Measurements from ENCODE around the gene PIGQ.

Gene PIGQ

GRCh38 chr16:598823-599739, 29.3 kb downstream of the PIGQ start:
- in situ Hi-C loops (cut with HindIII; ENCODE audit: low sequenced_read_pairs) = no loop called here

GRCh38 chr16:600781-601180, 31.0 kb downstream of the PIGQ start:
- in situ Hi-C loops (cut with HindIII; ENCODE audit: low sequenced_read_pairs) = no loop called here

- in situ Hi-C loops (cut with HindIII; ENCODE audit: low sequenced_read_pairs) = no loop called here
These were observed 34.2 kb downstream of the PIGQ start for GRCh38 chr16:603933-604332.

DNA sequence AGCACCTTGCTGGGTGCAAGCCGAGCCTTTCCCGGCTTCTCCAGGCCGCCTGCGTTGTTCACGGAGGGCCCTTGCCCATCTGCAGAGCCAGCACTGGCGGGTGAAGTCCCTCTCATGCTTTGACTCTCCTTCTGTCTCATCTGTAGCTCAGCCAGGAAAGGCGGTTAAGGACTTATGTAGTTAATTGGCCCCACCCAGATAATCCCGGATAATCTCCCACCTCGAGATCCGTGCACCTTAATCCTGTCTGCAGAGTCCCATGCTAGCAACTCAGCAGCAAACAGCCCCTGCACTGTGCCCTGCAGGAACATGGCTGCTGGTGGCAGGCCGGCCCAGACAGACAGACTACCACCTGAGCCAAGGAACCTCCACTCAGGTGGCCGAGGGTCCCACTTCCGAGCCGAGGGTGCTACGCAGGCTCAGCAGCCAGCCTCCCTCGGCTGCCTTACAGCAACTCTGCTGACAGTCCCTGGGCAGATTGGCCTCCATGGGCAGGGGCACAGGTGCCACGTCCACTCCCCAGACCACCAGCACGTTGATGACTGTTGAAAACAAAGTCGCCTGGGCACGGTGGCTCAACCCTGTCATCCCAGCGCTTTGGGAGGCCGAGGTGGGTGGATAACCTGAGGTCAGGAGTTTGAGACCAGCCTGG, 37.0 kb downstream of the PIGQ start:
- in situ Hi-C loops (cut with HindIII; ENCODE audit: low sequenced_read_pairs) = no loop called here

DNA sequence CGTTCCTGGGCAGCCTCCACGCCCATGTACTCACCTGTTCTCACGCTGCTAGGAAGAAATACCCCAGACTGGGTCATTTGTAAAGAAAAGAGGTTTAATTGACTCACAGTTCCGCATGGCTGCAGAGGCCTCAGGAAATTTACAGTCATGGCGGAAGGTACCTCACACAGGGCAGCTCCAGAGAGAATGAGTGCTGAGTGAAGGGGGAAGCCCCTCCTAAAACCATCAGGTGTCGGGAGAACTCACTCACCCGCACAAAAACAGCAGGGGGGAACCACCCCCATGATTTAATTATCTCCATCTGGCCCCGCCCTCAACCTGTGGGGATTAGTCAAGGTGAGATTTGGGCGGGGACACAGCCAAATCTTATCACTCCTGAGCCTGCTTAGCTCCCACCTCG, 38.3 kb downstream of the PIGQ start:
- in situ Hi-C loops (cut with HindIII; ENCODE audit: low sequenced_read_pairs) = no loop called here

DNA sequence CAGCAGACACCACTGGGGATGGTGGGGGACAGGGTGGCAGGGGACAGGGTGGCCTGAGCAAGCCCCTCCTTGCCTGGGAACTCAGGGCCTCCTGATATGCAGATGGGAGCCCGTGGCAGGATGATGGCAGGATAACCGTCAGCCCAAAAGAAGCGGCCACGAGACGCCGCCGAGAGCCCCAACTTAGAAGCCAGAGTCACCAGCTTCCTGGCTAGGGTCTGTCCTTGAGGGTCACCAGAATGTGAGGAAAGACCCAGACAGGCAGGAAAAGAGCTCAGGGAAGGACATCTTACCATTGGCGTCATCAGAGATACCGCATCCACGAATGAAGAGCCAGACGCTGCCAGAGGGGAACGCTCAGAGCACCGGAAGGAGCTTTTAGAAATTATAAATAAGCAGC, 39.5 kb downstream of the PIGQ start:
- in situ Hi-C loops (cut with HindIII; ENCODE audit: low sequenced_read_pairs) = no loop called here

- in situ Hi-C loops (cut with HindIII; ENCODE audit: low sequenced_read_pairs) = no loop called here
These were observed 40.2 kb downstream of the PIGQ start for GRCh38 chr16:609984-610383.

DNA sequence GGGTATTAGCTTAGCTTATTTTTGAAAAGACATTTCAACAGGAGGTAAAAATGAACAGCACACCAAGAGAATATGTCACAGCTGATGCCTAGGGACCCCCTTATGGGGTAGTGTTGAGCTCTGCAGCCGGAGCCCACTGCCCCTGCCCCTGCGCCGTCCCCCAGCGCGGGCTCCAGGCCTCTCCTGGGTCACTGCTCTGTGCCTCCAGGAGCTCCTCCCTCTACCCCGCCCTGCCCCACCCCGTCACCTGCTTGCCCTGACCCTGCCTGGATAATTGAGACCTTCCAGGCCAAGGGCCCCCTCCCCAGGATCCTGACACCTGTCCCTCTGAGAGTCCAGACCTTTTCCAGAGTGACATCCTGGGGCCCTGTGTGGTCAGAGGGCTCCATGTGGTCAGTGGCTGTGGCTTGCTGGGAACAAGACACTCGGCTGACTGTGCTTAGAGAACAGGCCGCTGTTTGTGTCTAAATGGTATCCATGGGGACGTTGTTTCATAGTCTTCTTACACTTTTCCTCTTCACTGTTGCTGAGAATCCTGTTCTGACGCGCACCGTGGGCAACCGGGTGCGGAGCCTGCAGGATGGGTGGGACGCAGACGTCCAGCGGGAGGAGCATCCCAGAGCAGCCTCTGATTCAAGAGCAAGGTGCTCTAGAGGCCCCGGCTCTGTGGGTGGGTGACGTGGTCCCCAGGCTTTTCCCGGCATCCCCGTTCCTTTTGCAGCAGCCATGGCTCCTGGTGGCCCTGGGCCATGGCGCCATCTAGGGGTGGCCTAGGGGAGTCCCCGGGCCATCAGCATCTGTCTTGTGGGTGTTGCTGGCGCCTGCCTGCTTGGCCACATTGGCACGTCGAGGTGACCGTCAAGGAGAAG, 41.0 kb downstream of the PIGQ start:
- in situ Hi-C loops (cut with HindIII; ENCODE audit: low sequenced_read_pairs) = no loop called here

DNA sequence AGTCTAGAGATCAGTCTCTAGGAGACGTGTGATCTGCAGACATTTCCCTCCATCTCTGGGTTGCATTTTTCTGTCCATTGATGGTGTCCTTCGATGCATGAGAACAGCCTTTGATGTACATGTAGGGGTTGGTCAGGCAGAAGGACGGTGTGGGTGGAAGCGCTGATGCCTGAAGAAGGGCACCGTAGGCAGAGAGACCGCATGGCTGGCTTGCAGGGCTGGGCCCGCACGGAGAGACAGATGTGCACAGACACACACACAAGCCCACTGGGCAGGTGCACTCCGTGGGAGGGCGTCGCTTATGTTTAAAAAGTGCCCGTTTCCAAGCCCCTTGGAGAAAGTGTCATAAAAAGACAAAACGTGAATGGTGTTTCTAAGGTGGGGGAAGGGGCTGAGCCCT, 45.4 kb downstream of the PIGQ start:
- in situ Hi-C loops (cut with HindIII; ENCODE audit: low sequenced_read_pairs) = no loop called here

- in situ Hi-C loops (cut with HindIII; ENCODE audit: low sequenced_read_pairs) = no loop called here
These were observed 47.2 kb downstream of the PIGQ start for GRCh38 chr16:616733-617586.

- in situ Hi-C loops (cut with HindIII; ENCODE audit: low sequenced_read_pairs) = no loop called here
These were observed 48.1 kb downstream of the PIGQ start for GRCh38 chr16:617855-618254.

DNA sequence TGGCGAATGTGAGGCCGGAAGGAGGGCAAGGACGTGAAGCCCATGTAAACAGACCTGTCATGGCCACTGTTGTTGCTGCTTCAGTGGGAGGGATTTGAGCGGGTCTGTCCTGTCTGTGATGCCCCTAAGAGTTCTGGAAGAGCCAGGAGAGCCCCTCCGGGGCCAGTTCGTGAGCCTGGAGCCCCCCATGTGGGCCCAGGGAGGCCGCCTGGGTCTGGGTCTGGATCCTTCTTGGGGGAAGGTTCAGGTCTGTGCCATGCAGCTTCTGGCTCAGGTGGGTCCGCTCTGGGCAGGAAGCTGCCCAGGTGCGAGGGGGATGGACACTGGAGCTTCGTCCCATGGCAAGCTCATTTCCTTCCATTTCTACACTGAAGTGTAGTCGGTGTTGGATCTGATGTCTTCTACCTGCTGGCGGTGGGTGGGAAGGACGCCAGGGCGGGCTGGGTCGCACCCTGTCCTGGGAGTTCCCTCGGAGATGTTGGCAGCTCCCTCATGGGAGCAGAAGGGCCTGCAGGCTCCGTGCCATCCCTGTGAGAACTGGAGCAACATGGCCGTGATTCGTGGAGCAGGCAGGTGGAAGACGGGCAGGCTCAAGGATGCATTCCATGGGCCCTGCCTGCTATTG, 49.8 kb downstream of the PIGQ start:
- in situ Hi-C loops (cut with HindIII; ENCODE audit: low sequenced_read_pairs) = no loop called here

DNA sequence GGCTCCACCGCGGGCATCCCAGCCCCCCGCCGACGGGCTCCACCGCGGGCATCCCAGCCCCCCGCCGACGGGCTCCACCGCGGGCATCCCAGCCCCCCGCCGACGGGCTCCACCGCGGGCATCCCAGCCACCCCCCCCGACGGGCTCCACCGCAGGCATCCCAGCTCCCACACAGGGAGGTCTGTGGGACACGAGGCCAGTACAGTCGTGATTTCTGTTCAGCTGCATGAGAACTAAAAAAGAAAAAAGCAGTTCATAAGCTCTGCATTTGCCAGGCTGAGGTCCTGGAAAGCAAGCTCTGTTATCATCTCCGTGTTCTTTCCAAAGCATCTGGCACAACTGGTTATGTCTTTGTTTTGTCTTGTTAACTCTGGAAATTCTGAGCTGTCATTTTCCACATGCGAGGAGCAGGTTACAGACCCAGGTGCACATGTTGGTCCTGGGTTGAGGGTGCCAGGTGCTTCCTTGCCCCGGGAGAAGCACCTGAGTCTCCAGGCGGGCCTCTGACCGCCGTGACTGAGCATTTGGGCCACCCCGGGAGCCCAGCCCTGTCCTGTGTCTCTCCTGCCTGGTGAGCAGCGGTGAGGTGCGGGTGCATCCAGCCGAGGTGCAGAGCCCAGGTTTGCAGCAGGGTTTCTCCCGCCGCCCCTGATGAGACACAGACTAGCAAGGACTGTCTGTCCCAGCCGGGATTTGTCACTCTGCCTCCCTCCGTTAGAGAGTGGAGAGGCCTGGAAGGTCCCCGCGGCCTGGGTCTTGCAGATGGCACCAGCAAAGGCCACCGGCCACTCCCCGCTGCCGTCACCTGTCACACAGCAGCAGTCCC, 51.1 kb downstream of the PIGQ start:
- in situ Hi-C loops (cut with HindIII; ENCODE audit: low sequenced_read_pairs) = no loop called here

DNA sequence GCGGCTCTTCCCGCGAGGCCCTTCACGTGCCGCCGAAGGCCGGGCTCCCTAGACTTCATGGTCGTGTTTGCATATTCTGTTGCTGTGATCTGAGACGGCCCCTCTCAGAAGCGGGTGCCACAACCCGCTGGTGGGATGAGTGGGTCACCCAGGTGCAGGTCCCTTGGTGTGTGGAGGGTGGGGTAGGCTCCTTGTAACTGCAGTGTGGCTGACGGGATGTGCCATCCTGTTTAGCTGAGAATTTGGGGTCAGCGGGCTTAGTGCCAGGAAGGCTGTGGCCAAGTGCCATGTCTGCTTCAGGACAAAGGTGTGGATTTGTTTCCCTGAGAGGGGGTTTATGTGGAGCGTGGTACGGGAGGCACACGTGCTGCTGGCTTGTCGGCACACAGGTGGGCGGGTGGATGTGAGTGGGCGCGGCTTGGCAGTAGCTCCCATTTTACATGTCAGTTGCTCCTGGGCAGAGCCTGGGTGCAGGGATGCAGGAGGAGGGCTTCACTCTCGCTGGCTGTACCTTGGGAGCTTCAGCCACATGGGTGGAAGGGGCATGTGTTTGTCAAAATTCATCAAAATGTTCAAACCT, 51.8 kb downstream of the PIGQ start:
- in situ Hi-C loops (cut with HindIII; ENCODE audit: low sequenced_read_pairs) = no loop called here

GRCh38 chr16:622920-623280, 53.1 kb downstream of the PIGQ start:
- in situ Hi-C loops (cut with HindIII; ENCODE audit: low sequenced_read_pairs) = no loop called here

DNA sequence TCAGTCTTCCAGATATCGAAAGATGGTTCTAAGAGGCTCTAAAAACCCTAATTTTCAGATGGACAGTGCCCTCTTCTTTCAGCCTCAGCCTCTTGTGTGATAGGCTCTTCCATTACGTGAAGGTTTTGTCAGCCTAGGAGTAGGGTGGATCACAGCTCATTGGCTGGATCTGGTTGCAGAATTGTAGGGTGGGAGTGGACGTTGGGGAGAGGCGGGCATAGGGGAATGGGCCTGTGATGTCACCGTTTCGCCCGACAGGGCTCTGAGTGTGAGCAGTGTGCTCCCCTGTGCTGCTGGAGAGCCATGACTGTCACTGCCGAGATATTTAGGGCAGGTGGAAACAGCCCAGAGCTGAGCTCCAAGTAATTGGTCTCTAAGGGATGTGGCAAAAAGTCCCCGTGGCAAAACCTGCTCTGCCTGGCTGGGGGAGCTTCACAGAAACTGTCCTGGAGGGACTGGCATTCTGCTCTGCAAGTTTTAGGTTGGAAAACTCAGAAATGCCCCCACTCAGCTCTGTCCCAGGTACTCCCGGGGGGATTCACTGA, 54.8 kb downstream of the PIGQ start:
- in situ Hi-C loops (cut with HindIII; ENCODE audit: low sequenced_read_pairs) = no loop called here

DNA sequence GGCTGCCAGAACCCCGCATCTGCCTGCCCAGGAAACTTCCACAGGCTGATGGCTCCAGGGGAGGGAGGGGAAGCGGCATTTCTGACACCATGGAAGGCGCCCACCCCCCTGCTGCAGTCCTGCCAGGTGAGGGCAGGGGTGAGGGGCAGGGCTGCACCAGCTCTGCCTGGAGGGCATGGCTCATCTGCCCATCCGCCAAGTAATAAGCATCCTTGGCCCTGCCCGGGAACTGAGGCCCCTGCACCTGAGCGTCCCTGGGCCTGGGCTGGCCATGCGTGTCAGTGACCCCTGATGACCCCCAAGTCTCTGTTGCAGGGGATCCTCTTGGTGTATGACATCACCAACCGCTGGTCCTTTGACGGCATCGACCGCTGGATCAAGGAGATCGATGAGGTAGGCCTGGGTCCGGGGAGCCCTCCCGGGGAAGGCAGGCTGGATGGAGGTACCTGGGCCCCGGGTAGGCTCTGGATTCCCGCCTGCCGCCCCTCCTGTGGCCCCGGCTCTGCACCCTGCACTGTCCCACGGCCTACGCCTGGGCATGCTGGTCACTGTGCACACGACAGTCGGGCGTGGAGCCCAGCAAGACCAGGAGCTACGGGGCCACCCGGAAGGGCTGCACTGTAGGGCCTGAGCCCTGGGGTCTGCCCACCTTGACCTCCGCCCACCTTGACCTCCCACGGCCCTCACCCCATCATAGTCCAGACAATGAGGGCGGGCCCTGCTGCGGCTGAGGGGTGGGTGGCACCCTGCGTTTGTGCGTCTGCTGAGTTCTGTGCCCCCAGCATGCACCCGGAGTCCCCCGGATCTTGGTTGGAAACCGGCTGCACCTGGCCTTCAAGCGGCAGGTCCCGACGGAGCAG, 55.6 kb downstream of the PIGQ start:
- in situ Hi-C loops (cut with HindIII; ENCODE audit: low sequenced_read_pairs) = no loop called here

Measured in DLD1 (cell line).